ENCODE data around the gene MYPN.

MYPN gene

DNA sequence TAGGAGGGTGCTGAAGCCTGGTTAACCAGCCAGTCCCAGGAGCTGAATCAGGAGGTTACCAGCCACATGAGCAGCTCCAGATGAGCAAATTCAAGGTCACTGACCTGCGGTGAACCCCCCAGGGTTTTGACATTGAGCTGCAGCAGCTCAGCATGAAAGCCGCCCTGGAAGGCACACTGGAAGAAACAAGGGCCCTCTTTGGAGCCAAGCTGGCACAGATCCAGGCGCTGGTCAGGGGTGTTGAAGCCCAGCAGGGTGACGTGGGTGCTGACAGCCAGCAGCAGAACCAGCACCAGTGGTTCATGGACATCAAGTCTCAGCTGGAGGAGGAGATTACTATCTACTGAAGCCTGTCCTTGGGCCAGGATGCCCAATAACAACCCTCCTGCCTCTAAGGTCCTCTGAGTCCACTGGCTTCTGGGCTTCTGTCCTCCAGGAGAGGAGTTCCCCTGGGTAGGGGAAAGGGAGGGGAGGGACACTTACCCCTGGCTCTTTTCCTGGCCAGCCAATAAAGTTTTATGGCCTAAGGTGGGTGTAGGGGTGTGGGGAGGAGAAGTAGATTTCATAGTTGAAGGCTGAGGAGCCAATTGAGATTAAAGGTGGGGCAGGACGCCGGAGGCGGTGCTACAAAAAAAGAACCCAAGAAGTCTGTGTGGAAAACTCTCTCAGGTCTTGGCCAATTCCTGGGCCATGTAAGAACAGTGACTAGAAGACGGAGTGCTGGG is 152.0 kb downstream of the MYPN start:
- H3K27me3 Mint-ChIP-seq (ENCODE audit: low read depth) = no peaks in the 10 kb centered on the region
- peaks cover 16% of the 10 kb centered on the region for H3K36me3 Mint-ChIP-seq (ENCODE audit: low read depth)
- no peaks in the 10 kb centered on the region for H3K4me1 Mint-ChIP-seq
- H3K9me3 Mint-ChIP-seq = peaks cover 13% of the 10 kb centered on the region
- no peak overlapping the region for H3K4me3 Mint-ChIP-seq
- TF ChIP-seq, protein P1, sequence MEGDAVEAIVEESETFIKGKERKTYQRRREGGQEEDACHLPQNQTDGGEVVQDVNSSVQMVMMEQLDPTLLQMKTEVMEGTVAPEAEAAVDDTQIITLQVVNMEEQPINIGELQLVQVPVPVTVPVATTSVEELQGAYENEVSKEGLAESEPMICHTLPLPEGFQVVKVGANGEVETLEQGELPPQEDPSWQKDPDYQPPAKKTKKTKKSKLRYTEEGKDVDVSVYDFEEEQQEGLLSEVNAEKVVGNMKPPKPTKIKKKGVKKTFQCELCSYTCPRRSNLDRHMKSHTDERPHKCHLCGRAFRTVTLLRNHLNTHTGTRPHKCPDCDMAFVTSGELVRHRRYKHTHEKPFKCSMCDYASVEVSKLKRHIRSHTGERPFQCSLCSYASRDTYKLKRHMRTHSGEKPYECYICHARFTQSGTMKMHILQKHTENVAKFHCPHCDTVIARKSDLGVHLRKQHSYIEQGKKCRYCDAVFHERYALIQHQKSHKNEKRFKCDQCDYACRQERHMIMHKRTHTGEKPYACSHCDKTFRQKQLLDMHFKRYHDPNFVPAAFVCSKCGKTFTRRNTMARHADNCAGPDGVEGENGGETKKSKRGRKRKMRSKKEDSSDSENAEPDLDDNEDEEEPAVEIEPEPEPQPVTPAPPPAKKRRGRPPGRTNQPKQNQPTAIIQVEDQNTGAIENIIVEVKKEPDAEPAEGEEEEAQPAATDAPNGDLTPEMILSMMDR (IDR thresholded peaks at IDR 0.05; ENCODE audit: unreplicated experiment in 3 of 3) = no peak
- H3K27ac Mint-ChIP-seq = no peak overlapping the region
